T-helper 1 cell (primary cell): ENCODE results near the gene PRRC1.

Source experiments
- DNase-seq, 5 donors: peaks; one replicate each; pipeline ENCODE4 v3.0.0-alpha.2; 2012 to 2020

The PRRC1 gene

DNA sequence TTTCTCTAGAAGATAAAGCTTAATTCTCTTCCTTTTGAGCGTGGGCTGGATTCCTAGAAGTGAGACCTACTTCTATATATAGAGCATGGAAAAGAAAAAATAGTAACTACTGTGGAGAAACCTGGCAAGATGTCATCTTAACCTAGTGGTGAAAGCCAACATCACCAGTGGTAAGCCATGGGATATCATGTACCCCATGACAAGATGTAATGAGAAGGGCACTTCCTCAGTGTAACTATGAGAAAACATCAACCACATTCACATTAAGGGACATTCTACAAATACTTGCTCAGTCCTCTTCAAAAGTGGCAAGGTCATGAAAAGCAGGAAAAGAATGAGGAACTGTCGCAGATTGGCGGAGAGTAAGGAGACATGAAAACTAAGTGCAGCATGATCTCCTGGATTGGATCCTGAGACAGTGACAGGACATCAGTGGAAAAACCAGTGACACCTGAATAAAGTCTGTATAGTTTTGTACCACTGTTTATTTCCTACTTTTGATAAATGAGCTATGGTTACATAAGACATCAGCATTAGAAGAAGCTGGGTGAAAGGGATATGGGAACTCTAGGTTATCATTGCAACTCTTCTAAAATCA is 65.4 kb downstream of the PRRC1 start:
- DNase-seq = no peak

DNA sequence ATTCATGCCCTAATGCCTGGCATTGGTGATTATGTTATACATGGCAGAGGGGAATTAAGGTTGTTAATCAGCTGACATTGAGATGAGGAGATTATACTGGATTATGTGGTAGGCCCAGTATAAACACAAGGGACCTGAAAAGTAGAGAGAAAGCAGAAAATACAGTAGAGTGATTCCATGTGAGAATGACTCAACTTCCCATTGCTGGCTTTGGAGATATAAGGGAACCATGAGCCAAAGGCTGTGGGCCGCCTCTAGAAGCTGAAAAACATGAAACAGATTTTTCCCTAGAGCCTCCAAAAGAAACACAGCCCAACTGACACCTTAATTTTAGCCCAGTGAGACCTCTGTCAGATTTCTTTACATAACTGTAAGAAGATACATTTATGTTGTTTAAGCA is 66.4 kb downstream of the PRRC1 start:
- DNase-seq = no peak

DNA sequence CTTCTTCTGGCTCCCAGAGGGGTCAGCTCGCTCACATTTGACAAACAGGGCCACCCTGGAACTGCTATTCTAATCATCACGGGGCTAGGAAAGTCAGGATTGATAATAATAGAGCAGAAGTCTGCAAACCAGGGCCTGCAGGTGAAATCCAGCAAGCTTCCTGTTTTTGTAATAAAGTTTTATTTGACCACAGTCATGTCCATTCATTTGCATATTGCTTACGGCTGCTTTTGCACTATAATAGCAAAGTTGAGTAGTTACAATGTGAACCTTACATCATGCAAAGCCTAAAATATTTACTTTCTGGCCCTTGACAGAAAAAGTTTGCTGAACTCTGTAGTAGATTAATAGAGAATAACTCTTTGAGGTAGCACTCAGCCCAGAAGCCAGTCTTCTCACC is 68.2 kb downstream of the PRRC1 start:
- no peak for DNase-seq

DNA sequence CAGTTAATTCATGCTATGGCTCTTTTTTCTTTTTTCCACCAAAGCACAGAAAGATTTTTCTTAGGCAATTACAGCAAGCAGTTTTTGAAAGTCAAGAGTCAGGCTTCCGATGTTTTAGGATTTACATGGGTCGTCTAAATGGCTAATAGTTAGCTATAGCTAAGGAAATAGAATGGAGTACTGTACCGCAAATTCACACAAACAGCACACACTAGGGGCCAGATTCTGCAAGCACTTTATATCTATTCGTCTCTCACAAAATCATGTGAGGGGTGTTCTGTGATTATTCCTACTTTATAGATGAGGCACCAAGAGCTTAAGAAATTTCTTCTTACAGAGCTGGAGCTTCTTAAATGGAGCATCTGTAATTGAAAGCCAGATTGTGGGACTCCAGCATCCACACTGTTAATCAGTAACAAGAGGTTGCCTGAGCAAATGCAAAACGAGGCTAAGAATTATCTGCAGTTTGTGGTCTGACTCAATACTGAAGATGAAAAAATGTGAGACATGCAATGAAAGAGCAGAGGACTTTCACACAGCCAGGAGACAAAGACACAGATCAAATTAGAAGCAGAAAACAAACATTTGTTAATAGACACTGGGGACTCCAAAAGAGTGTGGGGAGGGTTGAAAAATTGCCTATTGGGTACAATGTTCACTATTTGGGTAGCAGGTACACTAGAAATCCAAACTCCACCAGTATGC is 68.8 kb downstream of the PRRC1 start:
- no peak for DNase-seq

DNA sequence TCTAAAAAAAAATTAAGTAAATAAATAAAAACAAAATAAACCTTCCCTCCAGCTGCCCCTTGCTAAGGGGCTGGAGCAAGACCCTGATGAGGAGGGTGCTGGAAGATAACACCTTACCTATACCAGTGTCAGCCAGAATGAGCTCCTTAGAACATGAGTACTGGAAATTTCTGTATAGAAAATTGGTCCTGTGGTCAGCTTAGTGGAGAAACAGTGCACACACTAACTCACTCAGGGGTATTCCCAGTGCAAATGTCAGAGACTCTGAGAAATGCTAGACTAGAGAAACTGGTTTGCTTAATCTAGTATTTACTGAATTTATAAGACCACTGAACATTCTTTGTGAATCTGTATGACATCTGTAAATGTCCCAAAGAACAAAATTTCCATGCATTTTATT is 69.4 kb downstream of the PRRC1 start:
- DNase-seq = no peak

DNA sequence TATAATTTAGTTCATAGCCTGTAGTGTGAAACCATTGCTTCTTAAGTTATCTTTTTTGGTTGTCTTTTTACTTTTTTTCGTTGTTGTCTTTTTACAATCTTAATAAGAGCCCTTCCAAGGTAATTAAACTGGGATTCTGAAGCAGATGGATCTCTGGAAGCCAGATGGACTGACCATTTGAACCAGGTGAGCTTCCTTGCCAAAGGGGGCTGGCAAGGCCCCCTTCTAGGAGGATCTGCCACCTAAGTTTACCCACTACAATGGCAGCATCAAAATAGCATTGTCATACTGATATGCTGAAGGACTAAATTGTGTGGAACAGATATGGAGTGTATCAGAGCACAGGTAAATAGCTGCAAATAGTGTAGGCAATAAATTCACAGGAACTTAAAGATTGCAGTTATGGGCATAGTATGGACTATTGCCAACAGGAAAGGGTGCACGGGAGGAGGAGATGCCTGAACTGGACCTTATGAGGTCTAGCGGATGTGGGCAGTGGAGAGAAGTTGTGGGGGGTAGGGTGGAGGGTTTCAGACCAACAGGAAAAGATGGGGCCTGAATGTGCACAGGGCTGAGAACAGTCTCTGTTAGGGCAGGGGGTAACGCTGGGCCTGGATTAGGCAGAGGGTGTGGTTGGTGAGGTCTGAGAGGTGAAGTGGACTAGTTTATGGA is 69.9 kb downstream of the PRRC1 start:
- DNase-seq = no peak

DNA sequence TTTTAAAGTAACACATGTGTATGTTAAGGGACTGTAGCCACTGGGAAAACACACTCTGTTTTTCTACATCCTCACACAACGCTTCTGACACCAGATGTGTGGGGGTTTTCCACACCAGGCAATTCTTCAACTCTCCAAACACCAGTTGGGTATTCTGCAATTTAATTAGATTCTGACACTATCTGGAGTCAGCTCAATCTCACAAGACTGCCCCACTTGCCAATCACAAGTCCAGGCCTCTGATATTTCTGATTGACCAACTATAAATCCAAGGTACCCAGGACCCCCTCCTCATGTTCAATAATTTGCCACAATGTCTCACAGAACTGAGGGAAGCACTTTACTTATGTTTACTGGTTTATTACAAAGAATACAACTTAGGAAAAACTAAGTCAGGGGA is 70.9 kb downstream of the PRRC1 start:
- DNase-seq = no peak

DNA sequence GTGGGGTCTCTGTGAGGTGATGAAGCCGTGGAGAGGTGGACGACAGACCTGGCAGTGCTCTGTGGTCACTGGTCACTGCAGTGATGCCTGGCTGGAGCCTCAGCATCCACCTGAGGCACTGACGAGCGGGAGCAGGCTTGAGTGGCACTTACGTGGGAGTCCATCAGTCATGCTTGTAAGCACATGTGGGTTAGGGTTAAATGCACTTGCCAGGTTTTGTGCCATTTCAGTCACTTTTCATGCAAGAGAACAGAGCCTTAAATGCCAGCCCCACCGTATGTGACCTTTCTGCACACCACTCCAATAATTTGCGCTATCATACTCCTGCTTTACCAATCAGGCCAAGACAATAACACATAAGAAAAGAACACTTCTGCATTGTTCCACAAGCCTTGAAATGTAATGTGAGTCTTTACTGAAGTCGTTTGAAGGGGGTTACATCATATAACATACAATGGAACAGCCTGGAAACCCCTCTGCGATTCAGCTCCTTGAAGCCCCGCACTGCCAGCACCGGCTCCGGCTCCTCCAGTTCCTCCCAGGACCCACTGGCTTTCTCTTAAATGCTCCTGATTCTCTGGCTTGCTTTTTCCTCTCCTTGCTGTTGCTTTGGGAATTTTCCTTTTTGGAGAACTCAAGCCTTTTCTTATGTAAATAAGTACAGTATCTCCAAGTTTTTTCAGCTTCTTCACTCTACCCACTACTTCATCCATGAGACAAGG is 72.0 kb downstream of the PRRC1 start:
- DNase-seq = no peak

DNA sequence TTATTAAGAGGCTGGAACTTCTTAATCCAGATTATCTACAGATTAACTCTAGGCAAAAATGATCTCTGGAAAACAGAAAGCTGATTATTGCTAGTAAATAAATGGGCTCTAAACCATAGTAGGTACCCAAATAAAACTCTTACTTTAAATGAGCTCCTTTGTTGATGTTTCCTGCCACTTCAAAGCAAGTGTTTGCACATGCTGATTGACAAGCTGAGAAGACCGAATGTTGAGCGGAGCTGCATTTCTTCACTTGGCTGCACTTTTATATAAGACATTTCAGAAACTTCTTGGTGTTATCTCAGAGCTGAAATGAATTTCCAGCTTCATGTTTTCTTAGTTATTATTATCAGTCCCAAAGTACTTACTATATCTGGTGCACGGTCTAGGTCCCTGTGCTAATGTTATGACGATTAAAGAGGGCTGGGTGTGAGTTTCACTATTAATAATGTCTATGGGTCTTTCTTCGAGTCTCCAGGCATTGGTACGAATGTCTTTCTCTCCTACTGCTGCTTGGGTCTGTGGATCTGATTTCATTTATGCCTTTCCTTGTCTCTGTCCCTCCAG is 72.8 kb downstream of the PRRC1 start:
- peak in 1 of 5 donors; percentile 11 for DNase-seq

DNA sequence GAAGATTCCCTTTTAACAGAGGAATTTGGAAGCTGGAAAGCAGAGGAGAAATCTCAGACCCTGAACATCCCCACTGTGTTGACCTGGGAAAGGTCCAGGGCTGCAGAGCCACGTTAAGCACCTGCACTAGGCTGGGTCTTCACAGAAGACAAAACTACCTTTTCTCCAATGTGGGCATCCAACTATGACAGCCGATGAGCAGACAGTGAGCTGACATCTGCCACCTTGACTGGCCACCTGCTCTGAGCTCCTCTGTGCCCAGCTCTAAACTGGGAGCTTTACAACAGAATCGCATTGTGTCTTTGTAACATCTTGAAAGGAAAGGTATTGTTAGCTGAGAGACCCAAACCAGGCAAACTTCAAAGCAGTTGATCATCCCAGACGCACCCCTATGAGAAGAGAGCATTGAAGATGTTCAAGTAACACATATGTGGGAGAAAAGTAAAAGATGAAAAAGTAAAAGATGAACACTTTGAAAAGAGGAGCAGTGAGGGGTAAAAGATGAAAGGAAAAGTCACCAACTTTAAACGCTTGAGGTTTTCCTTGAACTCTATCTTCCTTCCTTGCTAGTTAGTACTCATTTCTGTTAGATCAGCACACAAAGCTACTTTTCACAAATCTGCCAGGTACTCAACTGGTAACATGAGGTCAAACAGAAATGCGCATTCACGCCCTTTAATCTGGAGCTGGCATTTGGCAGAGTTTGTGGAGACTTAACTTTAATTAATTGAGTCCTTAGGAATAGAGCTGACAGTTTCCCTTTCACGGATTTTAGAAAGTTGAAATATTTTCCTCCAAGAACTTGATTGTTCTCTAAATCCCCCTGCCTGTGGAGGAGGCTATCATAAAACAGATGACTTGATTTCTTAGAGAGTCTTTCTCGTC is 78.3 kb downstream of the PRRC1 start:
- no peak for DNase-seq

DNA sequence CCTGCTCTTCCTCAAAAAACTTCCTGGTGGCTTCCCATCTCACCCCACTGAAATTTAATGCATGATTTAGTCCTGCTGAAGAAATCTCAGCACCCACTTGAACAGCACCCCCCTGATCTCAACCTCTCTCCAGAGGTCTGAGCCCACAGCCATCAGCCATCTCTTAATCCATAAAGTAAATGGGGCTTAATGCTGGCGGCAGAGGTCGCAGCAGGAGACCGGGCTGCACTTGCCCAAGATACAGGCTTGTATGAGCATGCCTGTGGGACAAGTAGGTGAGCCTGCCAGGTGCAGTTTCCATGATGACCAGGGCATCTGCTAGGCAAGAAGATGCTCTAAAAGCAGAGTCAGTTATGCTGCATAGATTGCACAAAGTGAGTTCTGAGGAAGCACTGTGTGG is 79.1 kb downstream of the PRRC1 start:
- DNase-seq = no peak

DNA sequence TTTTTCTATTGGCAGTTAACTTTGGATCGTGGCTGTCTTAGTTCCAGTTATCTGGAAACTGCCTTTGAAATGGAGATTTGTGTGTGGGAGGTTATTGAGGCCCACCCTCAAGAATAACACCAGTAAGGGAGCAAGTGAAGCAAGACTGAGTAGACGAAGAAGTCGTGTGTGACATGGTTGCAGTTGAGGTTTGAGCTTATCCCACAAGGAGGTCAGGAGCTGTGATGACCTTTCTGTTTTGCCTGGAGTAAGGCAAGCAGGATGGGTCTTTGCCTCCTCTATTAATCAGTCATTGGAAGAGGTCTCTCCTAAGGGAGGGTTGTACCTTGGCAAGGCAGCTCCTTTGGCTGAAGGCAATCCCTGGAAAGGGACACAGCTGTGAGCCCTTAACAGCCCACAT is 81.9 kb downstream of the PRRC1 start:
- no peak for DNase-seq

DNA sequence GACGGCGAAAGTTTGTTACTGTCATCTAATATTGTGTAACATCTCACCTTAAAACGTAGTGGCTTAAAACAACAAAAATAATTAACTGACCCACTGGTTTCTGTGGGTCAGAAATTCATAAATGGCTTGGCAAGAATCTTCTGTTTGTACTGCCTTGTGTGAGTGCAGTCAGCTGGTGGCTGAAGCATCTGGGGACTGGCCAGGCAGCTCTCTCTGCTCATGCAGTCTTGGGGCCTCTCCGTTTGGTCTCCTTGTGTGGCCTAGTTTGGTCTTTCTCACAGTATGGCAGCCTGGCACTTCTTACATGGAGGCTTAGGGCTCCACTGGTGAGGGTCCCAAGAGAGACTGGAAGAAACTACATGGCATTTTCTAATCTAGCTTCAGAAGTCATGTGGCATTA is 82.4 kb downstream of the PRRC1 start:
- no peak for DNase-seq

DNA sequence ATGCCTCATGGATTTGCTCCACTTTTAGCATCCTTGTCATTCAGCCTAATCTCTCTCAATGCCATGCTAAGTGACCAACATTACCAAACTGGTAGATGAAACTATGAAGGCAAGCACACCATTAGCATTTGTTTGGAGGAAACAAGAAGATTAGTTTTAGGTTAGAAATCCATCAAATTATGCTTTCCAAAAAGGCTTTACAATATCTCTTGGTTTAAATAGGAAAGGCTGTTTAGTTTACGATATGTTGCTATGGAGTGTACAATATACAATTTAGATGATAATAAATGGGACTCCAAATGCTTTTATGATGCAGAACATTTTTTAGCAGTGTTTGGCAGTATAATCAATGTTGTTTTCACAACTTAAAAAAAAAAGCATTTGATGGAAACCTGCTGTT is 83.7 kb downstream of the PRRC1 start:
- DNase-seq = no peak

DNA sequence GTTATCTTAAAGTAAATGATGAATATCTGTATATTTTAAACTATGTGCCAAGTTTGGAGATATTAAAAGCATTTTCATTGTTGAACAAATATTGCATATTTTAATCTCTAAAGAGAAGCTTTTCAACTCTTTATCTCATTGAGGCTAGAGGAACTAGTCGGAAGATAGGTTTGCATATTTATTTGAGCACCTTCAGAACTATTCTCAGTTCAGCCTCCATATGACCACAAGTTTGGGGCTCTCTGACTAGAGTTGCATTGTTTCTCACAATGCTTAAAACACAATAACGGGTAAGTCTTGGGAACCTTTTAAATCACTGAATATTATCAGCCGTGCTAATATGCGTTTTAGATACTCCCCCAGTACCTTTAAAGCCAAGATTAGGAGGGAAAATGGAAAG is 84.2 kb downstream of the PRRC1 start:
- DNase-seq = no peak

DNA sequence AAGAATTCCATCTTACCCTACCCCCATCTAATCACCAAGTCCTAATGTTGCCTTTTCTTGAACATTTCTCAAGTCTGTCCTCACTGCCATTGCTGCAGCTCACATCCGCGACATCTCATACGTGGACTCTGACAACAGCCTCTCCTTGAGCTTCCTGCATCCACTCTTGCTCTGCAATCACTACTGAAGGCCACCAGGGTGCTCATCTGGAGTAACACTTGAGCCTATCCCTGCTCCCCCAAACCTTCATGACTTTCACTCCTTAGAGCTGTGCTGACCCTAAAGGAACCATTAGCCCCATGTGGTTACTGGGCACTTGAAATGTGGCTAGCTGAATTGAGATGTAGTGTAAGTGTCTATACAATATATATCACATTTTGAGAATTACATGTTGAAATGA is 85.0 kb downstream of the PRRC1 start:
- DNase-seq = no peak

DNA sequence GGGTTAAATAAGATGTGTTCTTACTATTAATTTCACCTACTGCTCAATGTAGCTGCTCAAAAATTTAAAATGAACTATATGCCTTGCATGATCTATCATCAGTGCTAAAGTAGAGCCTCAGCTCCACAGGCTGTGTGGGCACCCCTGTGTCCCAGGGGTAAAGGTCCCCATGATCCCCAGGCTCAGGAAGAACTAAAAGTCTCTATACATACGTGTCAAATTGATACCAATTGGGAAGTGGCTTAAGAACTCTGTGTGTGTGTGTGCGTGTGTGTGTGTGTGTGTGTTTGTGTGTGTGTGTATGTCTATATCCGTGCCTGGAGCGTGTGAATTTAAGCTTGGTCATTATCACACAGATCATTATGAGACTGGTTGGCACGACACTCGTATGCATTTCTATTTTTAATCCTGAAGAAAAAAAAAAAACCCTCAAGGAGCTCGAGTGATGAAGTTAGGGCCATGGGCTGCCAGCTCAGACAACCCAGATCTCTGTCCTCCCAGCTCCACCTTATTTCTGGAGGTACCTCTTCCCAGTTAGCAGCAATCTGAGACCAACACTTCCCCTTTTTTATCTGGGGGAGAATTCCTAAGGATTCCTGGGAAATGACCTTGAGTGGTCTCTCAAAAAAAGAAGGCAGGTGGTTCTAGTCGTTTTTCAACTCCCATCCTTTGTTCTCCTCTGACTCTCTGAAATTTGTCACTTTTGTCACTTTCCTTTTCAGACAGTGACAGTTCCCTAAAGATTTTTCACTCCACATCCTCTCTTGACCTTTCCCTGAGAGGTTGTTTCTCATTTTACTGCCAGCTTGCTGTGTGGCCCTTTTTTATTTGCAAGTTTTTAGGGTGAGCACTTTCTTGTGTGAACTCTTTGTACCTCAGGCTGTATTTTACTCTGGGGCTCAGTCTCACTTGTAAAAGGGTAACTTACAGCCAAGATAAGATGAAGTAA is 85.7 kb downstream of the PRRC1 start:
- no peak for DNase-seq
